Stimulated activated CD8-positive, alpha-beta memory T cell treated with anti-CD3 and anti-CD28 coated beads, Interleukin-7, amount 100 ng/mL, for 4 hours (primary cell): ENCODE results near the gene SH2D5.

Source experiments
- DNase-seq, 2 donors: peaks; one replicate each; pipeline ENCODE4 v3.0.0-alpha.2; 2020; ENCODE audit warnings: low read depth in 2 of 2

Gene SH2D5

GRCh38 chr1:20713440-20713839, 19.1 kb downstream of the SH2D5 start:
- DNase-seq, result no peak

GRCh38 chr1:20712215-20712577, 20.3 kb downstream of the SH2D5 start:
- DNase-seq, result no peak

- no peak for DNase-seq
Measured at GRCh38 chr1:20711285-20712214, 21.0 kb downstream of the SH2D5 start.

- no peak for DNase-seq
Measured at GRCh38 chr1:20710469-20711284, 21.8 kb downstream of the SH2D5 start.

GRCh38 chr1:20709868-20710267, 22.6 kb downstream of the SH2D5 start:
- no peak for DNase-seq

GRCh38 chr1:20708891-20709290, 23.6 kb downstream of the SH2D5 start:
- DNase-seq, result no peak

GRCh38 chr1:20708057-20708456, 24.4 kb downstream of the SH2D5 start:
- DNase-seq, result no peak

- DNase-seq, result no peak
Measured at GRCh38 chr1:20706841-20707240, 25.7 kb downstream of the SH2D5 start.

- DNase-seq, result no peak
Measured at GRCh38 chr1:20705203-20705755, 27.2 kb downstream of the SH2D5 start.

- no peak for DNase-seq
Measured at GRCh38 chr1:20704390-20705202, 27.9 kb downstream of the SH2D5 start.

- no peak for DNase-seq
Measured at GRCh38 chr1:20703124-20703756, 29.3 kb downstream of the SH2D5 start.

GRCh38 chr1:20702416-20702815, 30.1 kb downstream of the SH2D5 start:
- no peak for DNase-seq

GRCh38 chr1:20701847-20702246, 30.7 kb downstream of the SH2D5 start:
- DNase-seq, result no peak

- no peak for DNase-seq
Measured at GRCh38 chr1:20701446-20701845, 31.1 kb downstream of the SH2D5 start.

- no peak for DNase-seq
Measured at GRCh38 chr1:20700636-20701215, 31.8 kb downstream of the SH2D5 start.

- no peak for DNase-seq
Measured at GRCh38 chr1:20699558-20699957, 32.9 kb downstream of the SH2D5 start.

- no peak for DNase-seq
Measured at GRCh38 chr1:20698195-20698910, 34.1 kb downstream of the SH2D5 start.

- DNase-seq, result no peak
Measured at GRCh38 chr1:20697563-20697962, 34.9 kb downstream of the SH2D5 start.

- peak; percentile 30 to 50 for DNase-seq
Measured at GRCh38 chr1:20696397-20697333, 35.8 kb downstream of the SH2D5 start.
